HCT116 (cell line): ENCODE data around the gene PCBP1. TPM values are rescaled to one million over a fixed set of nuclear protein-coding genes. Genes with fewer than 3 reads are reported as not detected.

Experiments used
- ATAC-seq: fragments of 200-7000 bp; cut with Tn5 transposase; 2 replicates; pipeline ENCODE4 v1.9.1; 2020; ENCODE audit warnings: mild to moderate bottlenecking, moderate library complexity
- BruUV-seq: library from RNA; stranded (reverse); fragments of 400-500 nt; replicated peaks from 2 replicates; lab custom pipeline; 2021; lab: Mats Ljungman, UMichigan
- CTCF ChIA-PET: fragments of 300-600 bp; sonication (Branson Sonifier 250); formaldehyde crosslinking; loops from one replicate; lab custom pipeline; 2021; ENCODE audit warnings: antibody characterized with exemption; lab: Charles Lee
- POLR2A ChIA-PET: fragments of 300-600, 350-600 bp; sonication (Branson Sonifier 250); formaldehyde crosslinking; loops from one replicate; lab custom pipeline; 2021; ENCODE audit warnings: antibody characterized with exemption; lab: Charles Lee
- RAD21 ChIA-PET, 2 experiments: fragments of 300-600 bp; sonication (Branson Sonifier 250); formaldehyde crosslinking; loops; one replicate each; lab custom pipeline; 2023; ENCODE audit warnings: low total read pairs in 2 of 2; ENCODE audit not compliant: uncharacterized antibody in 2 of 2, unreplicated experiment in 2 of 2, low non-redundant PET in 1 of 2; lab: Charles Lee
- DNase-seq: peaks from one replicate; pipeline ENCODE4 v3.0.0-alpha.2; 2010; ENCODE audit warnings: low read depth, low spot score
- H2AFZ ChIP-seq: fragments of 200-600 bp; shearing (Covaris generic), sonication (generic); 2 replicates; pipeline ENCODE4 v1.6.1; 2017; ENCODE audit warnings: low read depth, mixed run types, mixed read lengths, antibody characterized with exemption, low read length; ENCODE audit not compliant: poor library complexity, severe bottlenecking
- H3K27ac ChIP-seq: 2 replicates; pipeline ENCODE4 v1.5.1; 2012; ENCODE audit warnings: low read depth, low read length
- H3K27me3 ChIP-seq: fragments of 200-600 bp; sonication (generic); 2 replicates; pipeline ENCODE4 v1.6.1; 2016; ENCODE audit warnings: mixed run types, low read length, mixed read lengths; ENCODE audit not compliant: insufficient read depth
- H3K36me3 ChIP-seq, 2 experiments: fragments of 200-500 bp in 1 of 2; fragments of 200-600 bp in 1 of 2; sonication (Bioruptor generic) in 1 of 2; sonication (generic) in 1 of 2; 2 replicates each; pipeline versions ENCODE4 v1.5.1 to v1.6.1; 2014 to 2016; ENCODE audit warnings: low read length in 2 of 2, inconsistent platforms in 1 of 2, mixed read lengths in 1 of 2, mixed run types in 1 of 2; ENCODE audit not compliant: insufficient read depth in 2 of 2, control insufficient read depth in 1 of 2
- H3K4me1 ChIP-seq, 2 experiments: fragments of 200-600 bp in 1 of 2; sonication (generic) in 1 of 2; 2 replicates each; pipeline versions ENCODE4 v1.5.1 to v1.6.1; 2012 to 2017; ENCODE audit warnings: low read length in 2 of 2, inconsistent platforms in 1 of 2, mild to moderate bottlenecking in 1 of 2, mixed read lengths in 1 of 2, mixed run types in 1 of 2, moderate library complexity in 1 of 2; ENCODE audit not compliant: insufficient read depth in 2 of 2, control insufficient read depth in 1 of 2
- H3K4me2 ChIP-seq: fragments of 200-600 bp; sonication (generic); 2 replicates; pipeline ENCODE4 v1.6.1; 2017; ENCODE audit warnings: mixed run types, low read length, mixed read lengths
- H3K4me3 ChIP-seq, 2 experiments: fragments of 200-600 bp in 1 of 2; sonication (generic) in 1 of 2; replicated peaks in 1 of 2; 2 replicates each; pipeline ENCODE4 v1.5.1; 2011 to 2016; ENCODE audit warnings: low read length in 2 of 2, control low read depth in 1 of 2, low read depth in 1 of 2, mild to moderate bottlenecking in 1 of 2, mixed read lengths in 1 of 2, mixed run types in 1 of 2
- H3K79me2 ChIP-seq: fragments of 200-600 bp; sonication (generic); 2 replicates; pipeline ENCODE4 v1.6.1; 2017; ENCODE audit warnings: mild to moderate bottlenecking, mixed run types, low read length, moderate library complexity, mixed read lengths; ENCODE audit not compliant: insufficient read depth
- H3K9ac ChIP-seq: fragments of 200-600 bp; sonication (generic); 2 replicates; pipeline ENCODE4 v1.6.1; 2016; ENCODE audit warnings: low read length, mixed read lengths
- H3K9me2 ChIP-seq: fragments of 200-600 bp; sonication (generic), shearing (Covaris generic); 2 replicates; pipeline ENCODE4 v1.6.1; 2017; ENCODE audit warnings: mixed run types, mild to moderate bottlenecking, moderate library complexity; ENCODE audit not compliant: insufficient read depth
- H3K9me3 ChIP-seq, 2 experiments: fragments of 200-500 bp in 1 of 2; fragments of 200-600 bp in 1 of 2; sonication (Bioruptor generic) in 1 of 2; sonication (generic) in 1 of 2; 2 replicates each; pipeline ENCODE4 v1.6.1; 2014 to 2017; ENCODE audit warnings: low read length in 2 of 2, mixed read lengths in 2 of 2, inconsistent platforms in 1 of 2, low read depth in 1 of 2, mild to moderate bottlenecking in 1 of 2, mixed run types in 1 of 2, moderate library complexity in 1 of 2; ENCODE audit not compliant: control insufficient read depth in 1 of 2, insufficient read depth in 1 of 2
- H4K20me1 ChIP-seq: fragments of 200-600 bp; sonication (generic), shearing (Covaris generic); 2 replicates; pipeline ENCODE4 v1.6.1; 2017; ENCODE audit warnings: mixed run types, mild to moderate bottlenecking, moderate library complexity; ENCODE audit not compliant: insufficient read depth
- CBX3 ChIP-seq: IDR thresholded peaks from 2 replicates; pipeline ENCODE4 v1.6.1; 2012; ENCODE audit warnings: low read depth
- CTCF ChIP-seq, 3 experiments: fragments of 200-600 bp in 1 of 3; sonication (generic) in 1 of 3; IDR thresholded peaks in 2 of 3; conservative IDR thresholded peaks in 1 of 3; 2 replicates each; pipeline ENCODE4 v1.5.1; 2012 to 2017; ENCODE audit warnings: low read depth in 2 of 3, low read length in 2 of 3, antibody characterized with exemption in 1 of 3, borderline replicate concordance in 1 of 3, control low read depth in 1 of 3, mild to moderate bottlenecking in 1 of 3, mixed read lengths in 1 of 3, mixed run types in 1 of 3, moderate library complexity in 1 of 3; ENCODE audit not compliant: insufficient read depth in 1 of 3
- EGR1 ChIP-seq: IDR thresholded peaks from 2 replicates; pipeline ENCODE4 v1.6.1; 2012; ENCODE audit warnings: low read depth
- EZH2 ChIP-seq: fragments of 200-600 bp; sonication (generic); IDR thresholded peaks from 2 replicates; pipeline ENCODE4 v1.6.1; 2017; ENCODE audit warnings: antibody characterized with exemption, mixed run types
- EZH2phosphoT487 ChIP-seq: fragments of 200-600 bp; IDR thresholded peaks from 2 replicates; pipeline ENCODE4 v1.6.1; 2018; ENCODE audit warnings: antibody characterized with exemption, borderline replicate concordance
- FOSL1 ChIP-seq: IDR thresholded peaks from 2 replicates; pipeline ENCODE4 v1.6.1; 2012; ENCODE audit warnings: low read depth
- JUND ChIP-seq: IDR thresholded peaks from 2 replicates; pipeline ENCODE4 v1.6.1; 2012
- MAX ChIP-seq: IDR thresholded peaks from 2 replicates; pipeline ENCODE4 v1.6.1; 2012
- POLR2A ChIP-seq: IDR thresholded peaks from 2 replicates; pipeline ENCODE4 v1.7.0; 2011; ENCODE audit warnings: borderline replicate concordance; ENCODE audit not compliant: insufficient read depth, insufficient read length; ENCODE audit errors: extremely low read depth
- POLR2AphosphoS5 ChIP-seq: IDR thresholded peaks from 2 replicates; pipeline ENCODE4 v1.6.1; 2011; ENCODE audit warnings: mild to moderate bottlenecking, low read depth, low read length, moderate library complexity
- RAD21 ChIP-seq: IDR thresholded peaks from 2 replicates; pipeline ENCODE4 v1.6.1; 2012; ENCODE audit warnings: low read depth, mild to moderate bottlenecking
- REST ChIP-seq: IDR thresholded peaks from 2 replicates; pipeline ENCODE4 v1.6.1; 2012; ENCODE audit warnings: low read depth
- SIN3A ChIP-seq: IDR thresholded peaks from 2 replicates; pipeline ENCODE4 v1.6.1; 2012; ENCODE audit warnings: low read depth
- SRF ChIP-seq: IDR thresholded peaks from 2 replicates; pipeline ENCODE4 v1.6.1; 2012; ENCODE audit warnings: low read depth
- ZFX ChIP-seq: fragments of 450-650 bp; IDR thresholded peaks from 2 replicates; pipeline ENCODE4 v1.6.1; 2017
- ZNF274 ChIP-seq: fragments of 200-500 bp; sonication (Bioruptor generic); IDR thresholded peaks from 2 replicates; pipeline ENCODE4 v1.6.1; 2014; ENCODE audit warnings: mild to moderate bottlenecking, low read depth, low read length, inconsistent platforms
- intact Hi-C: fragments of 100-400 bp; cut with micrococcal nuclease; formaldehyde crosslinking; loops from 2 replicates; pipeline ENCODE4 v1.10.0; 2022
- total RNA-seq: library from RNA; stranded (reverse); gene quantifications from one replicate; pipeline ENCODE4 v1.2.1, GENCODE V29; 2021; ENCODE audit not compliant: unreplicated experiment
- TF ChIP-seq, protein P1 (sequence below): IDR thresholded peaks from 2 replicates; pipeline ENCODE4 v1.6.1; 2011; ENCODE audit warnings: mild to moderate bottlenecking, low read length, moderate library complexity; ENCODE audit not compliant: insufficient replicate concordance; ENCODE audit errors: extremely low read depth

PCBP1 gene
- total RNA-seq, 1 experiment from 2014 or later: 256 TPM

GRCh38 chr2:70122470-70122869, 35.2 kb downstream of the PCBP1 start:
- peaks cover 26 to 45% of the 10 kb centered on the region in 2 experiments for H3K4me1 ChIP-seq
- CTCF ChIA-PET: no interaction called here
- RAD21 ChIA-PET: no interaction called here
- H3K36me3 ChIP-seq: no peaks in the 10 kb centered on the region
- BruUV-seq: no TSS peak
- H2AFZ ChIP-seq: no peak overlapping the region
- no peaks in the 10 kb centered on the region for H3K27me3 ChIP-seq
- H3K9me3 ChIP-seq: no peaks in the 10 kb centered on the region
- H3K4me3 ChIP-seq: no peak overlapping the region
- DNase-seq: no peak
- TF ChIP-seq EGR1: no peak
- TF ChIP-seq ZNF274: no peak
- no peak for TF ChIP-seq CBX3
- no peak for TF ChIP-seq POLR2AphosphoS5
- no peak for TF ChIP-seq CTCF (IDR thresholded peaks at IDR 0.05 in 2 of 3, conservative IDR thresholded peaks at IDR 0.05 in 1 of 3; ENCODE audit: borderline replicate concordance in 1 of 3, insufficient read depth in 1 of 3, low read depth in 2 of 3, low read length in 2 of 3)
- TF ChIP-seq RAD21: no peak
- TF ChIP-seq ZFX: no peak
- TF ChIP-seq, protein P1, sequence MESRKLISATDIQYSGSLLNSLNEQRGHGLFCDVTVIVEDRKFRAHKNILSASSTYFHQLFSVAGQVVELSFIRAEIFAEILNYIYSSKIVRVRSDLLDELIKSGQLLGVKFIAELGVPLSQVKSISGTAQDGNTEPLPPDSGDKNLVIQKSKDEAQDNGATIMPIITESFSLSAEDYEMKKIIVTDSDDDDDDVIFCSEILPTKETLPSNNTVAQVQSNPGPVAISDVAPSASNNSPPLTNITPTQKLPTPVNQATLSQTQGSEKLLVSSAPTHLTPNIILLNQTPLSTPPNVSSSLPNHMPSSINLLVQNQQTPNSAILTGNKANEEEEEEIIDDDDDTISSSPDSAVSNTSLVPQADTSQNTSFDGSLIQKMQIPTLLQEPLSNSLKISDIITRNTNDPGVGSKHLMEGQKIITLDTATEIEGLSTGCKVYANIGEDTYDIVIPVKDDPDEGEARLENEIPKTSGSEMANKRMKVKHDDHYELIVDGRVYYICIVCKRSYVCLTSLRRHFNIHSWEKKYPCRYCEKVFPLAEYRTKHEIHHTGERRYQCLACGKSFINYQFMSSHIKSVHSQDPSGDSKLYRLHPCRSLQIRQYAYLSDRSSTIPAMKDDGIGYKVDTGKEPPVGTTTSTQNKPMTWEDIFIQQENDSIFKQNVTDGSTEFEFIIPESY: no peak
- TF ChIP-seq EZH2phosphoT487: no peak
- TF ChIP-seq REST: no peak
- TF ChIP-seq SIN3A: no peak
- no peak for TF ChIP-seq MAX
- TF ChIP-seq EZH2: no peak
- no peak for TF ChIP-seq SRF
- TF ChIP-seq FOSL1: no peak
- no peak for TF ChIP-seq POLR2A
- TF ChIP-seq JUND: no peak
- TF ChIP-seq, all 23 proteins: peak for 0
- no peaks in the 10 kb centered on the region for H3K79me2 ChIP-seq
- H3K9ac ChIP-seq: no peak overlapping the region
- POLR2A ChIA-PET: interaction anchor here (0.7 to 1.4 kb wide), 4 partner anchors 10 to 341 kb away, joined by 3 read pairs; no protein-coding TSS in a partner anchor
- no peaks in the 10 kb centered on the region for H3K9me2 ChIP-seq
- ATAC-seq: no peak
- no peak overlapping the region for H3K27ac ChIP-seq
- H4K20me1 ChIP-seq: no peaks in the 10 kb centered on the region
- intact Hi-C loops: no loop called here
- no peak overlapping the region for H3K4me2 ChIP-seq
